Common myeloid progenitor, CD34-positive (primary cell): ENCODE results near the gene RGS18.
"Not testable (repeated sequence)": the region's sequence is repeated elsewhere in the genome, so short reads cannot be mapped to it uniquely, and the experiment has no call there.

Experiments
- CTCF ChIA-PET: fragments of 350-600 bp; sonication (Branson Sonifier 250); formaldehyde crosslinking; loops from one replicate; lab custom pipeline; 2021; ENCODE audit warnings: antibody characterized with exemption; lab: Charles Lee
- POLR2A ChIA-PET: fragments of 350-600 bp; sonication (Branson Sonifier 250); formaldehyde crosslinking; loops from one replicate; lab custom pipeline; 2021; ENCODE audit warnings: antibody characterized with exemption; lab: Charles Lee
- DNase-seq, 3 donors: peaks; one replicate each; pipeline versions ENCODE4 v3.0.0 to v3.0.0-alpha.2; 2013
- H3K27ac ChIP-seq, 2 experiments: 1 replicate in 1 of 2; 2 replicates in 1 of 2; pipeline ENCODE4 v1.7.0; 2013; ENCODE audit warnings: inconsistent platforms in 2 of 2, low read length in 2 of 2, mild to moderate bottlenecking in 2 of 2, low read depth in 1 of 2, moderate library complexity in 1 of 2; ENCODE audit not compliant: severe bottlenecking in 2 of 2, insufficient read depth in 1 of 2, poor library complexity in 1 of 2
- H3K27me3 ChIP-seq, 5 experiments: replicated peaks in 2 of 5; 1 replicate in 3 of 5; 2 replicates in 2 of 5; pipeline versions ENCODE4 v1.6.1 to v1.7.0; 2013; ENCODE audit warnings: low read length in 4 of 5, mild to moderate bottlenecking in 2 of 5, moderate library complexity in 2 of 5, inconsistent platforms in 1 of 5; ENCODE audit not compliant: insufficient read depth in 5 of 5, control insufficient read depth in 4 of 5
- H3K36me3 ChIP-seq, 4 experiments: 1 replicate in 2 of 4; 2 replicates in 2 of 4; pipeline versions ENCODE4 v1.6.1 to v1.7.0; 2013; ENCODE audit warnings: low read length in 3 of 4, control low read depth in 1 of 4, mild to moderate bottlenecking in 1 of 4; ENCODE audit not compliant: control insufficient read depth in 4 of 4, insufficient read depth in 4 of 4
- H3K4me1 ChIP-seq, 4 experiments: 1 replicate in 3 of 4; 2 replicates in 1 of 4; pipeline versions ENCODE4 v1.6.1 to v1.7.1; 2013; ENCODE audit warnings: low read length in 3 of 4, mild to moderate bottlenecking in 3 of 4, control low read depth in 1 of 4, inconsistent platforms in 1 of 4, moderate library complexity in 1 of 4; ENCODE audit not compliant: control insufficient read depth in 4 of 4, insufficient read depth in 4 of 4; ENCODE audit errors: control extremely low read depth in 1 of 4
- H3K4me3 ChIP-seq, 7 experiments: 1 replicate in 4 of 7; 2 replicates in 3 of 7; pipeline versions ENCODE4 v1.5.1 to v1.7.0; 2013; ENCODE audit warnings: mild to moderate bottlenecking in 7 of 7, low read length in 6 of 7, moderate library complexity in 6 of 7, inconsistent platforms in 2 of 7, low read depth in 2 of 7, control low read depth in 1 of 7; ENCODE audit not compliant: insufficient read depth in 4 of 7, control insufficient read depth in 1 of 7; ENCODE audit errors: extremely low read depth in 1 of 7
- H3K9me3 ChIP-seq, 5 experiments: 1 replicate in 4 of 5; 2 replicates in 1 of 5; pipeline versions ENCODE4 v1.6.1 to v1.7.1; 2013; ENCODE audit warnings: low read length in 4 of 5, mild to moderate bottlenecking in 2 of 5, inconsistent platforms in 1 of 5, low read depth in 1 of 5, moderate library complexity in 1 of 5; ENCODE audit not compliant: control insufficient read depth in 4 of 5, insufficient read depth in 2 of 5; ENCODE audit errors: control extremely low read depth in 1 of 5
- WGBS: methylation state at CpG from one replicate; pipeline ENCODE4 v1.1.5; 2013; ENCODE audit not compliant: insufficient coverage; 5-methylcytosine and 5-hydroxymethylcytosine counted together

Gene RGS18

DNA sequence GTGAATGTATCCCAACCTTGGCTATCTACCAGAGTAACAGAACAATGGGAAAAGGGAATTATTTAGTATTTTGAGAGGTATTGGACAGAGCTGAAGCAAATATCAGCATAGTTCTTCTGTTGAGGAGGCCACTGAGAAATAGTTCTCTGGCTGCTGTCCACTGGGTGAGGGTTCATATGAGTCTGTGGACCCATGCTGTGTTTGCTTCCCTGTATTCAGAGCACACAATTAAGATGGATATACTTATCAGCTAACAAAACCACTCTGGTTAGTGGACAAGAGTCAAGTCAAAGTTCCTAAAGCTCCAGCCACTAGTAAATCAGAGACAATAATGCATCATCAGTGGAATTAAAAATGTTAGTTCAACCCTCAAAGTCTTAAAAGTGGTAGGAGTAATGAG is 66.1 kb downstream of the RGS18 start:
- POLR2A ChIA-PET, result no interaction called here
- no peak for DNase-seq
- Histone ChIP-seq H3K36me3 (no peaks in the 10 kb centered on the region), H3K4me1 (peaks cover 0 to 5% (median 2%) of the 10 kb centered on the region in 4 experiments), H3K9me3 (peaks cover 0 to 8% (median 2%) of the 10 kb centered on the region in 5 experiments), H3K4me3 (no peak overlapping the region), H3K27ac (no peak overlapping the region), H3K27me3 (no peaks in the 10 kb centered on the region)
- CTCF ChIA-PET, result no interaction called here

DNA sequence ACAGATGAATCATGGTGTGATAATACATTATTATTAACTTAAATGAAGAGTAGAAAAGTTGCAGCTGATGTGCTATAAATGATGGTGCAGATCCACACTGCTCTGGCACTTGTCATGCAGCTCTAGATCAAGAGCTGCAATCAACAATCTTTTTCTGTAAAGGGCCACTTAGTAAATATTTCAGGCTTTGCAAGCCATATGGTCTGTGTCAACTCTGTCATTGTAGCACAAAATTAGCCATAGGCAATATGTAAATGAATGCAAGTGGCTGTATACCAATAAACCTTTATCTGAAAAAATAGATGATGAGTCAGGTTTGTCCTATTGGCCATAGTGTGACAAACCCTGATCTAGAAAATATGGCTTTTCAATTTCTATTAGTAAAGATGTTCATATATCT is 66.6 kb downstream of the RGS18 start:
- DNase-seq, result no peak
- POLR2A ChIA-PET, result no interaction called here
- Histone ChIP-seq H3K36me3 (no peaks in the 10 kb centered on the region), H3K27me3 (no peaks in the 10 kb centered on the region), H3K27ac (no peak overlapping the region), H3K4me3 (no peak overlapping the region), H3K4me1 (peaks cover 0 to 5% (median 2%) of the 10 kb centered on the region in 4 experiments), H3K9me3 (peaks cover 0 to 8% (median 2%) of the 10 kb centered on the region in 5 experiments)
- CTCF ChIA-PET, result interaction anchor here (0.9 kb wide), 1 partner anchor 27 kb away, joined by 3 read pairs; no protein-coding TSS in a partner anchor

DNA sequence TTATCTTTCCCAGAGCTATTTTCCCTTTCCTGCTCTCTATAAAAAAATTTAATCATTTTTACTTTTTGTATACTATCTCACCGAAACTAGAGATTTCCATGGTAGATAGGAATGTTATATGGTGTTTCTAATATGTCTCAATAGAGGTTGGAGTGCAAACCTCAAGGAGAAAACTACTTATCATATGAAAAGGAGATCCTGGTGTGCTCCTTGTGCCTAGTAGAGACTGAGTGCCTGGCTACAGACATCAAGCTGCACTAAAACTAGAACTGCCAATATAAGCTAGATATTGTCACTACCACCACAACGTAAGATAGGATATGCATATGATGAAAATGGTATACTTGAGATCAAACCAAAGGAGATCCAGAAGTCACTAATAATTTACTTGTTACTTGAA is 67.0 kb downstream of the RGS18 start:
- Histone ChIP-seq H3K27me3 (no peaks in the 10 kb centered on the region), H3K9me3 (peaks cover 0 to 8% (median 2%) of the 10 kb centered on the region in 5 experiments), H3K27ac (no peak overlapping the region), H3K36me3 (no peaks in the 10 kb centered on the region), H3K4me1 (peaks cover 0 to 5% (median 2%) of the 10 kb centered on the region in 4 experiments), H3K4me3 (no peak overlapping the region)
- ChIA-PET POLR2A (no interaction called here), CTCF (interaction anchor here (0.9 kb wide), 1 partner anchor 26 kb away, joined by 3 read pairs; no protein-coding TSS in a partner anchor)
- no CpG with 5 or more reads among the region's 2 CpGs for WGBS
- no peak for DNase-seq

DNA sequence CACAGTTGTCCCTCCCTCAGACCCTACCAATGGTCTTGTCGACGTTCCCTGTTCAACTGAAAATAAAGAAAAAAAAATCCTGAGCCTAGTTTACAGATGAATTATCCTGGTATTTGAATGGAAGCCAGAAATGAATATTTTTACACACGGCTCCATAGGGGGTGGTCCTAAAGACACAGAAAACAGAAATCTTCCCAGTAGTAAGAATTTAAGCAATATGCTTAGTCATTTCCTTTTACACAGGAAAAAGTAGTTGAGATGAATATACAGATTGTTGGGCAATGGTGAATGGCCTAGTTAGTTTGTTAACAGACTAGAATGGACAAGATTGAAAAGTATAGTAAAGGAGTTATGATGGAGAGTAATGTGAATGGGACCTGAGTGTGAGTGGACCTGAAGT is 67.4 kb downstream of the RGS18 start:
- peaks cover 0 to 5% (median 2%) of the 10 kb centered on the region in 4 experiments for H3K4me1 ChIP-seq
- DNase-seq, result peak in 2 of 3 donors; percentile 17 to 24
- no CpG with 5 or more reads among the region's 3 CpGs for WGBS
- ChIA-PET POLR2A (no interaction called here), CTCF (interaction anchor here (0.9 kb wide), 1 partner anchor 26 kb away, joined by 3 read pairs; no protein-coding TSS in a partner anchor)
- peaks cover 0 to 6% (median 2%) of the 10 kb centered on the region in 5 experiments for H3K9me3 ChIP-seq
- no peak overlapping the region for H3K4me3 ChIP-seq
- no peaks in the 10 kb centered on the region for H3K27me3 ChIP-seq
- H3K27ac ChIP-seq, result no peak overlapping the region
- H3K36me3 ChIP-seq, result no peaks in the 10 kb centered on the region

DNA sequence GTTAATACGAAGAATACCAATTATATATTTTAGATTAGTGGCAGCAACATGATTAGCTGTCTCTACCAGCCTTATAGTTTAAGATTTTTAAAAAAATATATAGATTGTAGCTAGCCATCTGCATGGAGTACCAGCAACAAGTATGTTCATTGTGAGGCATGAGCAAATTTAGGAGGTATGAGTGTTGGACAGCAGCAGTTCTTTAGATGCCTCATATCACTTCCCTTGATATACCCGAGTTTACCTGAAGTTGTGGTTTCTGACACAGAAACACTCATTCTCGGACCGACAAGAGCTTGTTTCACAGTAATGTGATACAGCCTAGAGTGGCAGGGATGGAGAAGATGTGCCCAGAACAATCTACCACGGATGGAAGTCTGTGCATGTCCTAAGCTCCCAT is 69.1 kb downstream of the RGS18 start:
- no peak overlapping the region for H3K27ac ChIP-seq
- WGBS, result 100% methylated on average over 3 of the region's 5 CpGs
- H3K4me1 ChIP-seq, result peaks cover 0 to 5% (median 2%) of the 10 kb centered on the region in 4 experiments
- peaks cover 0 to 3% (median 0%) of the 10 kb centered on the region in 5 experiments for H3K9me3 ChIP-seq
- no peaks in the 10 kb centered on the region for H3K27me3 ChIP-seq
- H3K4me3 ChIP-seq, result no peak overlapping the region
- DNase-seq, result no peak
- POLR2A ChIA-PET, result no interaction called here
- CTCF ChIA-PET, result no interaction called here
- H3K36me3 ChIP-seq, result no peaks in the 10 kb centered on the region

DNA sequence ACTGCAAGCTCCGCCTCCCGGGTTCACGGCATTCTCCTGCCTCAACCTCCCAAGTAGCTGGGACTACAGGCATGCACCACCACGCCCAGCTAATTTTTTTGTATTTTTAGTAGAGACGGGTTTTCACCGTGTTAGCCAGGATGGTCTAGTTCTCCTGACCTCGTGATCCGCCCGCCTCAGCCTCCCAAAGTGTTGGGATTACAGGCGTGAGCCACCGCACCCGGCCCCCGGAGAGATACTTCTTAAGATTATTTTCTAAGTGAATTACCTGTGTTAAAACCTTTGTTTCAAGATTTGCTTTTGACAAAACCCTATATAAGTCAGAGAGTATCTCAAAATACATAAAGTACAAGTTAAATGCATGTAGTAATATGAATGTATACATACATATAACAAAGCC is 69.7 kb downstream of the RGS18 start:
- H3K27ac ChIP-seq, CTCF ChIA-PET, H3K4me3 ChIP-seq, H3K4me1 ChIP-seq, H3K27me3 ChIP-seq, H3K36me3 ChIP-seq, POLR2A ChIA-PET, DNase-seq, H3K9me3 ChIP-seq: not testable (repeated sequence)
- 100% methylated on average over 3 of the region's 13 CpGs for WGBS

DNA sequence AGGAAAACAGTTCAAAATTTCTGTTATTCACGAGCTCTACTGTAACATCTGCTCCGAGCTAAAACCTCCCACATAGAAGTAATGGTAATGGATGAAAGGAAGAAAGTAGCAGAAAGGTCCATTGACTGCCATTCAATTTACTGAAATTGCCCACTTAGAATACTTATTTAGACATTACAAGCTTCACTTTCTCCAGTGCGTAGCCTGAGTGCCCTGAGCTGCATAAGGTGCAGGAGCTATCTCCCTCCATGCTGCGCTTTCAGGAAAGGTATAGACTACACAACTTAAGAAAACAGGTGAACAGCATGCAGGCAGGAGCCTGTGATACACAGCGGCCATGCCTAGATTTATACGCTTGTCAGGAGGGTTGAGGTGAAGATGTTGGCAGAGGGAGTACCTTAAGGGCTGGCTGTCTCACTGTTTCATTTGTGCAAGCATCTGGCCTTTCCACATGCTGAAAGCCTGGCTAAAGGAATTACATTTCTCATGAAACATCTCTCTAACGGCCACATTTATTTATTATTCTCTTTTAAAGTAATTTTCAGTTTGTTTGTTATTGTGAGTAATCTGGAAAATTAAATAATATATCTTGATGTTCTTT is 74.7 kb downstream of the RGS18 start:
- H3K27me3 ChIP-seq, result no peaks in the 10 kb centered on the region
- WGBS, result 100% methylated on average over 4 of the region's 7 CpGs
- peaks cover 0 to 2% (median 0%) of the 10 kb centered on the region in 5 experiments for H3K9me3 ChIP-seq
- no peaks in the 10 kb centered on the region for H3K36me3 ChIP-seq
- H3K27ac ChIP-seq, result no peak overlapping the region
- ChIA-PET POLR2A (no interaction called here), CTCF (no interaction called here)
- H3K4me1 ChIP-seq, result no peaks in the 10 kb centered on the region
- H3K4me3 ChIP-seq, result no peak overlapping the region
- DNase-seq, result no peak
